Hepatocyte (in vitro differentiated cells): ENCODE results near the gene CNIH3. TPM values are rescaled to one million over a fixed set of nuclear protein-coding genes. Genes with fewer than 3 reads are reported as not detected.

Experiments
- DNase-seq: peaks from one replicate; pipeline ENCODE4 v3.0.0-alpha.2; 2016; ENCODE audit warnings: low spot score
- H2AFZ ChIP-seq: fragments of 200-600 bp; sonication (generic); 2 replicates; pipeline ENCODE4 v1.6.0; 2016; ENCODE audit warnings: antibody characterized with exemption, mild to moderate bottlenecking
- H3K27ac ChIP-seq: fragments of 200-600 bp; sonication (generic); 2 replicates; pipeline ENCODE4 v1.5.1; 2016; ENCODE audit warnings: mild to moderate bottlenecking
- H3K27me3 ChIP-seq: fragments of 200-600 bp; sonication (generic); 2 replicates; pipeline ENCODE4 v1.6.1; 2016
- H3K36me3 ChIP-seq: fragments of 200-600 bp; sonication (generic); replicated peaks from 2 replicates; pipeline ENCODE4 v1.5.1; 2016; ENCODE audit warnings: low read depth; ENCODE audit not compliant: insufficient read depth
- H3K4me1 ChIP-seq: fragments of 200-600 bp; sonication (generic); 2 replicates; pipeline ENCODE4 v1.5.1; 2016; ENCODE audit warnings: mild to moderate bottlenecking, moderate library complexity; ENCODE audit not compliant: insufficient read depth
- H3K4me2 ChIP-seq: fragments of 200-600 bp; sonication (generic); 2 replicates; pipeline ENCODE4 v1.6.0; 2016
- H3K4me3 ChIP-seq: fragments of 200-600 bp; sonication (generic); 2 replicates; pipeline ENCODE4 v1.5.1; 2016; ENCODE audit warnings: mild to moderate bottlenecking
- H3K79me2 ChIP-seq: fragments of 200-600 bp; sonication (generic); 2 replicates; pipeline ENCODE4 v1.6.0; 2017; ENCODE audit warnings: mild to moderate bottlenecking
- H3K9me2 ChIP-seq: fragments of 200-600 bp; sonication (generic); replicated peaks from 2 replicates; pipeline ENCODE4 v1.6.0; 2017; ENCODE audit warnings: mild to moderate bottlenecking; ENCODE audit not compliant: insufficient read depth
- H3K9me3 ChIP-seq: fragments of 200-600 bp; sonication (generic); 2 replicates; pipeline ENCODE4 v1.5.1; 2016; ENCODE audit warnings: low read depth, mild to moderate bottlenecking
- H4K20me1 ChIP-seq: fragments of 200-600 bp; sonication (generic); 2 replicates; pipeline ENCODE4 v1.6.0; 2016; ENCODE audit warnings: mild to moderate bottlenecking; ENCODE audit not compliant: insufficient read depth, poor library complexity, severe bottlenecking
- CTCF ChIP-seq: fragments of 200-600 bp; sonication (generic); IDR thresholded peaks from 2 replicates; pipeline ENCODE4 v1.5.1; 2016; ENCODE audit warnings: antibody characterized with exemption, mild to moderate bottlenecking; ENCODE audit not compliant: poor library complexity
- EZH2 ChIP-seq: fragments of 200-600 bp; sonication (generic); IDR thresholded peaks from 2 replicates; pipeline ENCODE4 v1.6.1; 2016; ENCODE audit warnings: antibody characterized with exemption, mild to moderate bottlenecking, borderline replicate concordance
- EZH2phosphoT487 ChIP-seq: fragments of 200-600 bp; sonication (generic); IDR thresholded peaks from one replicate; pipeline ENCODE4 v1.6.1; 2018; ENCODE audit warnings: antibody characterized with exemption, mild to moderate bottlenecking, low read depth, moderate library complexity; ENCODE audit not compliant: unreplicated experiment, severe bottlenecking
- WGBS: methylation state at CpG from one replicate; pipeline ENCODE4 v1.1.6; 2016; ENCODE audit warnings: low lambda C conversion rate; ENCODE audit errors: missing lambda C conversion rate; 5-methylcytosine and 5-hydroxymethylcytosine counted together
- polyA plus RNA-seq: library from polyadenylated mRNA; unstranded; fragments of >200 nt; fragmentation: Nextera tagmentation; extraction: Ambion mirVana; gene quantifications from 2 replicates; pipeline ENCODE4 v1.2.1, GENCODE V29; 2016
- total RNA-seq: library from RNA; depleted of rRNA; stranded (reverse); fragments of >200 nt; gene quantifications from 2 replicates; pipeline ENCODE4 v1.2.3, GENCODE V29; 2014

The CNIH3 gene
- total and polyA plus RNA-seq, 2 experiments from 2014 or later = 2.8 to 3.5 TPM

- Histone ChIP-seq H3K4me2 (no peak overlapping the region), H3K9me2 (no peaks in the 10 kb centered on the region), H2AFZ (no peak overlapping the region), H3K27me3 (no peaks in the 10 kb centered on the region), H3K4me1 (peaks cover 6% of the 10 kb centered on the region), H4K20me1 (no peaks in the 10 kb centered on the region), H3K79me2 (no peaks in the 10 kb centered on the region), H3K4me3 (no peak overlapping the region), H3K9me3 (no peaks in the 10 kb centered on the region), H3K36me3 (no peaks in the 10 kb centered on the region), H3K27ac (no peak overlapping the region)
- no peak for TF ChIP-seq CTCF
- no peak for TF ChIP-seq EZH2
- TF ChIP-seq EZH2phosphoT487 = no peak
- no peak for DNase-seq
- 53% methylated on average over 7 of the region's 7 CpGs for WGBS
Observed at GRCh38 chr1:224739997-224740684, 124.0 kb downstream of the CNIH3 start.

- Histone ChIP-seq H2AFZ (no peak overlapping the region), H3K27ac (no peak overlapping the region), H3K36me3 (no peaks in the 10 kb centered on the region), H3K9me3 (no peaks in the 10 kb centered on the region), H3K79me2 (no peaks in the 10 kb centered on the region), H3K9me2 (no peaks in the 10 kb centered on the region), H4K20me1 (no peaks in the 10 kb centered on the region), H3K4me1 (peaks cover 6% of the 10 kb centered on the region), H3K4me2 (no peak overlapping the region), H3K27me3 (no peaks in the 10 kb centered on the region), H3K4me3 (no peak overlapping the region)
- TF ChIP-seq CTCF = no peak
- TF ChIP-seq EZH2 = no peak
- no peak for TF ChIP-seq EZH2phosphoT487
- WGBS = 83% methylated on average over 5 of the region's 5 CpGs
- no peak for DNase-seq
Observed at GRCh38 chr1:224740685-224741052, 124.6 kb downstream of the CNIH3 start.

GRCh38 chr1:224742349-224742748 lies 126.2 kb downstream of the CNIH3 start:
- Histone ChIP-seq H3K27me3 (no peaks in the 10 kb centered on the region), H3K9me2 (no peaks in the 10 kb centered on the region), H3K36me3 (no peaks in the 10 kb centered on the region), H4K20me1 (no peaks in the 10 kb centered on the region), H2AFZ (no peak overlapping the region), H3K27ac (no peak overlapping the region), H3K9me3 (no peaks in the 10 kb centered on the region), H3K79me2 (no peaks in the 10 kb centered on the region), H3K4me2 (no peak overlapping the region), H3K4me1 (peaks cover 4% of the 10 kb centered on the region), H3K4me3 (no peak overlapping the region)
- TF ChIP-seq EZH2 (no peak), CTCF (no peak), EZH2phosphoT487 (no peak)
- WGBS = 91% methylated on average over 6 of the region's 6 CpGs
- DNase-seq = no peak
